Astrocyte of the cerebellum (primary cell): Measurements from ENCODE around the gene SUSD6.
A peak's percentile ranks its signal among the peaks of the same experiment; 100 is the strongest.

Experiments used
- DNase-seq: peaks from one replicate; pipeline ENCODE4 v3.0.0-alpha.2; 2011; ENCODE audit warnings: low read depth
- H3K4me3 ChIP-seq: 2 replicates; pipeline ENCODE4 v1.5.1; 2011; ENCODE audit warnings: mild to moderate bottlenecking, low read depth, low read length, moderate library complexity
- CTCF ChIP-seq: IDR thresholded peaks from 2 replicates; pipeline ENCODE4 v1.5.1; 2012; ENCODE audit warnings: low read length, low read depth, moderate library complexity, mild to moderate bottlenecking; ENCODE audit errors: missing control alignments
- in situ Hi-C: cut with HindIII; loops from 2 replicates; pipeline ENCODE4 v1.10.0; 2017; ENCODE audit warnings: low sequenced_read_pairs

The SUSD6 gene

GRCh38 chr14:69611172-69612013, at the start of gene SUSD6:
SUSD6 (plus strand) TSS chr14:69611596; CDS start chr14:69658593, 46,997 bp downstream.
- peak; percentile 49 for DNase-seq
- no peak for TF ChIP-seq CTCF
- in situ Hi-C loops: no loop called here
- H3K4me3 ChIP-seq: peak within 1 kb of the TSS; percentile 73

GRCh38 chr14:69561893-69562292, 49.5 kb upstream of the SUSD6 start:
- H3K4me3 ChIP-seq: no peak overlapping the region
- DNase-seq: no peak
- in situ Hi-C loops: no loop called here
- TF ChIP-seq CTCF: no peak

- no peak overlapping the region for H3K4me3 ChIP-seq
- in situ Hi-C loops: no loop called here
- DNase-seq: no peak
- TF ChIP-seq CTCF: no peak
These were observed 43.8 kb upstream of the SUSD6 start for GRCh38 chr14:69567563-69567962.

- in situ Hi-C loops: no loop called here
- no peak for DNase-seq
- no peak overlapping the region for H3K4me3 ChIP-seq
- TF ChIP-seq CTCF: no peak
These were observed 41.5 kb upstream of the SUSD6 start for GRCh38 chr14:69569859-69570258.

- H3K4me3 ChIP-seq: no peak overlapping the region
- no peak for TF ChIP-seq CTCF
- DNase-seq: no peak
- in situ Hi-C loops: no loop called here
These were observed 40.5 kb upstream of the SUSD6 start for GRCh38 chr14:69570836-69571330.

GRCh38 chr14:69571449-69572029, 39.9 kb upstream of the SUSD6 start:
- no peak overlapping the region for H3K4me3 ChIP-seq
- in situ Hi-C loops: no loop called here
- TF ChIP-seq CTCF: no peak
- no peak for DNase-seq
